HUES48 (cell line): ENCODE measurements around the gene PIK3C2G.
"Not testable (repeated sequence)": the region's sequence is repeated elsewhere in the genome, so short reads cannot be mapped to it uniquely, and the experiment has no call there.

Experiments used
- H3K27ac ChIP-seq: one replicate; pipeline ENCODE4 v1.7.0; 2013; ENCODE audit warnings: low read depth, low read length, inconsistent platforms
- H3K27me3 ChIP-seq: 2 replicates; pipeline ENCODE4 v1.6.1; 2013; ENCODE audit warnings: mild to moderate bottlenecking, low read length; ENCODE audit not compliant: control insufficient read depth, insufficient read depth
- H3K36me3 ChIP-seq: 2 replicates; pipeline ENCODE4 v1.6.1; 2013; ENCODE audit warnings: low read length; ENCODE audit not compliant: control insufficient read depth, insufficient read depth
- H3K4me1 ChIP-seq: 2 replicates; pipeline ENCODE4 v1.6.1; 2013; ENCODE audit warnings: mild to moderate bottlenecking, low read length; ENCODE audit not compliant: control insufficient read depth, insufficient read depth
- H3K4me3 ChIP-seq: 2 replicates; pipeline ENCODE4 v1.5.1; 2013; ENCODE audit warnings: mild to moderate bottlenecking, low read depth, low read length
- H3K9ac ChIP-seq: 2 replicates; pipeline ENCODE4 v1.6.1; 2013; ENCODE audit warnings: mild to moderate bottlenecking, low read depth, low read length, moderate library complexity
- H3K9me3 ChIP-seq: 2 replicates; pipeline ENCODE4 v1.6.1; 2013; ENCODE audit warnings: low read length; ENCODE audit not compliant: control insufficient read depth, insufficient read depth

The PIK3C2G gene

DNA sequence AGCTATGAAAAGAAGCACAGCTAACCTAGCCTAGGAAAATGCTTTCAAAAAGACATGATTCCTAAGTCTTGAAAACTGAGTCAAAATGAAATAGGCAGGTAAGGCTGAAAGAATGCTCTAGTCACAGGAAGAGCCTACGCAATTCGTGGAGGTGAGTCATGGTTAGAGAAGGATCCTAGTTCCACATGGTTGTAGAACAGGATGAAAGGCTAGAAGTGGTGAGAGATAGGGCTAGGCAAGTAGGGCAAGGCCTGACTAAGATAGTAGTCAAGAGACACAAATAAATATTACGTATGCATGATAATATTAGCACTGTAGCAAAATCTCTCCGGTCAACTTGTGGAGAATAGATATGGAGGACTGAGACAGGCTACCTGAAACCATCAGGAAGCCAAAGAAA is 429.3 kb downstream of the PIK3C2G start:
- no peak overlapping the region for H3K27ac ChIP-seq
- no peak overlapping the region for H3K4me3 ChIP-seq
- H3K4me1 ChIP-seq: 0 out of 2 replicates have a peak, but pooled peaks cover 4% of the 10 kb centered on the region
- H3K9me3 ChIP-seq: no peaks in the 10 kb centered on the region
- no peak overlapping the region for H3K9ac ChIP-seq
- H3K27me3 ChIP-seq: no peaks in the 10 kb centered on the region
- H3K36me3 ChIP-seq: no peaks in the 10 kb centered on the region

DNA sequence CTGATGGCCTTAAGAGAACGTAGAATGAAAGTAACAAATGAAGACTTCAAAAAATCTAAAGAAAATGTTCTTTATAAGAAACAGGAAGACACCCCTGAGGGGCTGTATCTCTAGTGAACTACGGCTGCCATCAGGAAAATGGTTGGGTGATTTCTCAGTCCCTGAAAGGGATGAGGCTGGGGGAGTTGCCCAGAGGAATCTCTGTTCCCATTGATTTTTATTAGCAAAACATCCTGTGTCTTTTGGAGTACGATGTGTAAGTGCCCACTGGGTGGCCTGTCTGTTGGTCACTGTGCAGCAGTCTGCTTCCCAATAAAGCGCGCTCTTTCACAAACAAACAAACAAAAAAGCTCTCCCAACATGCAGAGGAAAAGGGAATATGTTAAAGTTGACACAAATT is 432.7 kb downstream of the PIK3C2G start:
- H3K36me3 ChIP-seq, H3K27ac ChIP-seq, H3K4me1 ChIP-seq, H3K27me3 ChIP-seq, H3K9ac ChIP-seq, H3K4me3 ChIP-seq, H3K9me3 ChIP-seq: not testable (repeated sequence)

DNA sequence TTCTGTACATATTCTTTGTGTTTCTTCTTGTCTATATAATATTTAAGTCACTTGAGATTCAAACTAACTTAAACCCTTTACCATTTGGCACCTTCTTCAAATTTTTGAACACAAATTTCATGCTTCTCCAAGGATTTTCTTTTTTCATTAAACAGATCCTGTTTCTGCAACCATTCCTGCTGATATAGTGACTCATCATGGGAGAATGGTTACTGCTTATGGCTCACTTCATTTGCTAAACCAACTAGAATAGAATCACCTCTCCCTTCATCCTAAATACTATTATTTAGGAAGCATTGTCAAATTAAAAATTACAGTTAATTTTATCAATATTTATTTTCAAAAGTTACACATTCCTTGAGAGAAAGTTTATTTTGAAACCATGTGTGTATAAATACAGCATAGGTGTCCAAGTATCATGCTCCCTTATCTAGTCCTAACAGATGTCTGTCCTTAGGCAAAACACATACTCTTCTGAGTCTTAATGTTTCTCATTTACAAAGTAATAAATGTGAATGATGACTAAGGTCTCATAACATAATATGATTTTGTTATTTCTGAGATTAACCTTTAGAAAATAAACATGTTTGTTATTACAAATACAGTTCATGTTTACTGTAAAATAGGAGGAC is 435.8 kb downstream of the PIK3C2G start:
- Histone ChIP-seq H3K27ac (no peak overlapping the region), H3K27me3 (no peaks in the 10 kb centered on the region), H3K4me1 (peaks cover 5% of the 10 kb centered on the region; the same call in 1 of the 2 replicates), H3K4me3 (no peak overlapping the region), H3K9me3 (no peaks in the 10 kb centered on the region), H3K36me3 (no peaks in the 10 kb centered on the region), H3K9ac (no peak overlapping the region)
